DOHH2 (cell line): ENCODE measurements around the gene CLPTM1L.

Source experiments
- H3F3A ChIP-seq: fragments of 200-600 bp; sonication (generic), shearing (Covaris generic); 2 replicates; pipeline ENCODE4 v1.6.0; 2016; ENCODE audit warnings: antibody characterized with exemption, mild to moderate bottlenecking; ENCODE audit not compliant: control insufficient read depth, insufficient read depth
- H3K27ac ChIP-seq: fragments of 200-600 bp; sonication (generic); 2 replicates; pipeline ENCODE4 v1.5.1; 2014; ENCODE audit warnings: low read depth, mild to moderate bottlenecking, low read length, moderate library complexity
- H3K27me3 ChIP-seq: fragments of 200-600 bp; sonication (generic); 2 replicates; pipeline ENCODE4 v1.6.1; 2014; ENCODE audit warnings: mild to moderate bottlenecking, low read length, mixed read lengths; ENCODE audit not compliant: control insufficient read depth
- H3K36me3 ChIP-seq: fragments of 200-600 bp; sonication (generic); 2 replicates; pipeline ENCODE4 v1.6.1; 2014; ENCODE audit warnings: mild to moderate bottlenecking, low read length, moderate library complexity, mixed read lengths; ENCODE audit not compliant: control insufficient read depth
- H3K4me1 ChIP-seq: fragments of 200-600 bp; sonication (generic); 2 replicates; pipeline ENCODE4 v1.6.1; 2014; ENCODE audit warnings: mild to moderate bottlenecking, low read length, mixed read lengths; ENCODE audit not compliant: control insufficient read depth
- H3K4me2 ChIP-seq: fragments of 200-600 bp; sonication (generic); 2 replicates; pipeline ENCODE4 v1.6.0; 2014; ENCODE audit warnings: mild to moderate bottlenecking, low read length, moderate library complexity
- H3K4me3 ChIP-seq: fragments of 200-600 bp; sonication (generic); 2 replicates; pipeline ENCODE4 v1.5.1; 2014; ENCODE audit warnings: mild to moderate bottlenecking, low read length, mixed read lengths
- H3K79me2 ChIP-seq: fragments of 200-600 bp; sonication (generic); 2 replicates; pipeline ENCODE4 v1.6.1; 2014; ENCODE audit warnings: mild to moderate bottlenecking, low read length, mixed read lengths; ENCODE audit not compliant: control insufficient read depth
- H3K9me2 ChIP-seq: fragments of 200-600 bp; sonication (generic); replicated peaks from 2 replicates; pipeline ENCODE4 v1.6.1; 2014; ENCODE audit warnings: mild to moderate bottlenecking, low read length, mixed read lengths; ENCODE audit not compliant: control insufficient read depth
- H3K9me3 ChIP-seq: fragments of 200-600 bp; sonication (generic); 2 replicates; pipeline ENCODE4 v1.6.1; 2014; ENCODE audit warnings: antibody characterized with exemption, low read length, mixed read lengths; ENCODE audit not compliant: control insufficient read depth, insufficient read depth
- H4K20me1 ChIP-seq: fragments of 200-600 bp; sonication (generic); 2 replicates; pipeline ENCODE4 v1.6.0; 2014; ENCODE audit warnings: low read depth, mild to moderate bottlenecking, antibody characterized with exemption, low read length, moderate library complexity; ENCODE audit not compliant: control insufficient read depth, insufficient read depth
- CTCF ChIP-seq: fragments of 200-600 bp; sonication (generic); IDR thresholded peaks from one replicate; pipeline ENCODE4 v1.5.1; 2014; ENCODE audit warnings: antibody characterized with exemption, mild to moderate bottlenecking, low read depth, low read length; ENCODE audit not compliant: poor library complexity, severe bottlenecking
- EZH2phosphoT487 ChIP-seq: fragments of 200-600 bp; sonication (generic); IDR thresholded peaks from 2 replicates; pipeline ENCODE4 v1.6.1; 2017; ENCODE audit warnings: borderline replicate concordance, mild to moderate bottlenecking, antibody characterized with exemption, low read length, moderate library complexity, mixed read lengths

Gene CLPTM1L

GRCh38 chr5:1382248-1382700 lies 37.4 kb upstream of the CLPTM1L start:
- H3K27me3 ChIP-seq = no peaks in the 10 kb centered on the region
- TF ChIP-seq CTCF = no peak
- no peak for TF ChIP-seq EZH2phosphoT487
- no peaks in the 10 kb centered on the region for H3K36me3 ChIP-seq
- no peaks in the 10 kb centered on the region for H4K20me1 ChIP-seq
- H3K4me2 ChIP-seq = no peak overlapping the region
- no peaks in the 10 kb centered on the region for H3K9me2 ChIP-seq
- no peak overlapping the region for H3K4me3 ChIP-seq
- H3K4me1 ChIP-seq = peaks cover 33% of the 10 kb centered on the region
- H3K79me2 ChIP-seq = no peaks in the 10 kb centered on the region
- H3F3A ChIP-seq = peaks cover 5% of the 10 kb centered on the region
- H3K9me3 ChIP-seq = peaks cover 14% of the 10 kb centered on the region; the same call in 1 of the 2 replicates
- no peak overlapping the region for H3K27ac ChIP-seq

- TF ChIP-seq EZH2phosphoT487 (no peak), CTCF (no peak)
- peaks cover 5% of the 10 kb centered on the region for H3F3A ChIP-seq
- H3K4me3 ChIP-seq = no peak overlapping the region
- no peaks in the 10 kb centered on the region for H4K20me1 ChIP-seq
- H3K27ac ChIP-seq = no peak overlapping the region
- H3K36me3 ChIP-seq = no peaks in the 10 kb centered on the region
- no peak overlapping the region for H3K4me2 ChIP-seq
- H3K9me3 ChIP-seq = peaks cover 14% of the 10 kb centered on the region; the same call in 1 of the 2 replicates
- H3K79me2 ChIP-seq = no peaks in the 10 kb centered on the region
- H3K9me2 ChIP-seq = no peaks in the 10 kb centered on the region
- H3K27me3 ChIP-seq = no peaks in the 10 kb centered on the region
- peaks cover 28% of the 10 kb centered on the region for H3K4me1 ChIP-seq
Measured at GRCh38 chr5:1381370-1382247, 36.7 kb upstream of the CLPTM1L start.

GRCh38 chr5:1380910-1381309 lies 36.0 kb upstream of the CLPTM1L start:
- Histone ChIP-seq H3K36me3 (no peaks in the 10 kb centered on the region), H3K9me2 (no peaks in the 10 kb centered on the region), H3K27ac (no peak overlapping the region), H3K27me3 (no peaks in the 10 kb centered on the region), H3K79me2 (no peaks in the 10 kb centered on the region), H3F3A (peaks cover 5% of the 10 kb centered on the region), H4K20me1 (no peaks in the 10 kb centered on the region), H3K4me1 (peaks cover 32% of the 10 kb centered on the region), H3K4me3 (no peak overlapping the region), H3K9me3 (peaks cover 14% of the 10 kb centered on the region; the same call in 1 of the 2 replicates), H3K4me2 (peak overlapping the region; percentile 30)
- TF ChIP-seq CTCF (no peak), EZH2phosphoT487 (no peak)
